Stimulated activated effector memory CD8-positive, alpha-beta T cell treated with anti-CD3 and anti-CD28 coated beads, Interleukin-12 subunit alpha, Interleukin-12 subunit beta, amount 100 ng/mL, for 72 hours (primary cell): ENCODE measurements around the gene TCF3.
"Not testable (repeated sequence)": the region's sequence is repeated elsewhere in the genome, so short reads cannot be mapped to it uniquely, and the experiment has no call there.

Source experiments
- ATAC-seq: fragments of 150-1000 bp; cut with Tn5 transposase; 2 replicates; pipeline ENCODE4 v1.10.0; 2021
- DNase-seq, 2 donors: peaks; one replicate each; pipeline ENCODE4 v3.0.0; 2021 to 2022; ENCODE audit warnings: low spot score in 2 of 2
- H3K27ac Mint-ChIP-seq: one replicate; pipeline ENCODE4 v1.8.0; 2022; ENCODE audit warnings: mild to moderate bottlenecking, mixed read lengths
- H3K36me3 Mint-ChIP-seq: one replicate; pipeline ENCODE4 v1.8.0; 2022; ENCODE audit warnings: mild to moderate bottlenecking, mixed read lengths
- H3K4me1 Mint-ChIP-seq: one replicate; pipeline ENCODE4 v1.8.0; 2022; ENCODE audit warnings: mixed read lengths
- H3K4me3 Mint-ChIP-seq: one replicate; pipeline ENCODE4 v1.8.0; 2022; ENCODE audit warnings: mild to moderate bottlenecking, mixed read lengths
- H3K9me3 Mint-ChIP-seq: one replicate; pipeline ENCODE4 v1.8.0; 2022; ENCODE audit warnings: mixed read lengths

The TCF3 gene

GRCh38 chr19:1676351-1677266 lies 24.2 kb upstream of the TCF3 start:
- H3K27ac Mint-ChIP-seq = no peak overlapping the region
- no peaks in the 10 kb centered on the region for H3K36me3 Mint-ChIP-seq
- no peak for DNase-seq
- no peaks in the 10 kb centered on the region for H3K9me3 Mint-ChIP-seq
- no peak for ATAC-seq
- H3K4me3 Mint-ChIP-seq = no peak overlapping the region
- peaks cover 5% of the 10 kb centered on the region for H3K4me1 Mint-ChIP-seq

- Mint-ChIP-seq H3K36me3 (no peaks in the 10 kb centered on the region), H3K4me3 (no peak overlapping the region), H3K4me1 (peaks cover 5% of the 10 kb centered on the region), H3K9me3 (no peaks in the 10 kb centered on the region), H3K27ac (no peak overlapping the region)
- no peak for ATAC-seq
- no peak for DNase-seq
Measured at GRCh38 chr19:1675633-1676350, 23.4 kb upstream of the TCF3 start.

GRCh38 chr19:1674293-1674679 lies 21.9 kb upstream of the TCF3 start:
- H3K36me3 Mint-ChIP-seq = no peaks in the 10 kb centered on the region
- peaks cover 6% of the 10 kb centered on the region for H3K4me1 Mint-ChIP-seq
- H3K4me3 Mint-ChIP-seq = no peak overlapping the region
- H3K9me3 Mint-ChIP-seq = no peaks in the 10 kb centered on the region
- H3K27ac Mint-ChIP-seq = no peak overlapping the region
- ATAC-seq (no peak), DNase-seq (no peak)

- Mint-ChIP-seq H3K9me3 (no peaks in the 10 kb centered on the region), H3K27ac (no peak overlapping the region), H3K4me3 (no peak overlapping the region), H3K36me3 (no peaks in the 10 kb centered on the region), H3K4me1 (peaks cover 11% of the 10 kb centered on the region)
- no peak for ATAC-seq
- DNase-seq = no peak
Measured at GRCh38 chr19:1673645-1674292, 21.4 kb upstream of the TCF3 start.

GRCh38 chr19:1672769-1673644 lies 20.6 kb upstream of the TCF3 start:
- peak overlapping the region; percentile 34 for H3K4me3 Mint-ChIP-seq
- H3K36me3 Mint-ChIP-seq = no peaks in the 10 kb centered on the region
- DNase-seq (no peak), ATAC-seq (no peak)
- H3K9me3 Mint-ChIP-seq = no peaks in the 10 kb centered on the region
- no peak overlapping the region for H3K27ac Mint-ChIP-seq
- H3K4me1 Mint-ChIP-seq = peaks cover 19% of the 10 kb centered on the region

- Mint-ChIP-seq H3K4me1 (peaks cover 23% of the 10 kb centered on the region), H3K27ac (no peak overlapping the region), H3K9me3 (no peaks in the 10 kb centered on the region), H3K4me3 (peak overlapping the region; percentile 34), H3K36me3 (no peaks in the 10 kb centered on the region)
- ATAC-seq (peak; percentile 66), DNase-seq (peak; percentile 59 to 80)
Measured at GRCh38 chr19:1672038-1672768, 19.8 kb upstream of the TCF3 start.

- H3K4me3 Mint-ChIP-seq = peak overlapping the region; percentile 34
- no peaks in the 10 kb centered on the region for H3K9me3 Mint-ChIP-seq
- peaks cover 23% of the 10 kb centered on the region for H3K4me1 Mint-ChIP-seq
- ATAC-seq (peak; percentile 47), DNase-seq (no peak)
- H3K36me3 Mint-ChIP-seq = no peaks in the 10 kb centered on the region
- no peak overlapping the region for H3K27ac Mint-ChIP-seq
Measured at GRCh38 chr19:1671716-1672037, 19.3 kb upstream of the TCF3 start.

- ATAC-seq, H3K27ac Mint-ChIP-seq, H3K4me3 Mint-ChIP-seq, H3K9me3 Mint-ChIP-seq, H3K36me3 Mint-ChIP-seq, DNase-seq: not testable (repeated sequence)
- H3K4me1 Mint-ChIP-seq = peaks cover 23% of the 10 kb centered on the region
Measured at GRCh38 chr19:1670747-1671146, 18.3 kb upstream of the TCF3 start.

- DNase-seq (no peak), ATAC-seq (peak; percentile 45)
- Mint-ChIP-seq H3K27ac (no peak overlapping the region), H3K36me3 (no peaks in the 10 kb centered on the region), H3K4me1 (peaks cover 27% of the 10 kb centered on the region), H3K4me3 (peak overlapping the region; percentile 9), H3K9me3 (no peaks in the 10 kb centered on the region)
Measured at GRCh38 chr19:1668486-1669270, 16.3 kb upstream of the TCF3 start.

GRCh38 chr19:1668048-1668485 lies 15.7 kb upstream of the TCF3 start:
- H3K9me3 Mint-ChIP-seq = no peaks in the 10 kb centered on the region
- H3K27ac Mint-ChIP-seq = no peak overlapping the region
- DNase-seq = no peak
- ATAC-seq = no peak
- peak overlapping the region; percentile 9 for H3K4me3 Mint-ChIP-seq
- peaks cover 24% of the 10 kb centered on the region for H3K4me1 Mint-ChIP-seq
- H3K36me3 Mint-ChIP-seq = no peaks in the 10 kb centered on the region

- Mint-ChIP-seq H3K4me1 (peaks cover 24% of the 10 kb centered on the region), H3K36me3 (no peaks in the 10 kb centered on the region), H3K9me3 (no peaks in the 10 kb centered on the region), H3K27ac (no peak overlapping the region), H3K4me3 (no peak overlapping the region)
- DNase-seq (no peak), ATAC-seq (no peak)
Measured at GRCh38 chr19:1665565-1666047, 13.2 kb upstream of the TCF3 start.

- Mint-ChIP-seq H3K4me3 (peak overlapping the region; percentile 8), H3K4me1 (peaks cover 18% of the 10 kb centered on the region), H3K36me3 (no peaks in the 10 kb centered on the region), H3K9me3 (no peaks in the 10 kb centered on the region), H3K27ac (no peak overlapping the region)
- ATAC-seq = peak; percentile 74
- DNase-seq = no peak
Measured at GRCh38 chr19:1663852-1664251, 11.4 kb upstream of the TCF3 start.

GRCh38 chr19:1663227-1663626 lies 10.8 kb upstream of the TCF3 start:
- H3K4me3 Mint-ChIP-seq, DNase-seq, ATAC-seq, H3K9me3 Mint-ChIP-seq, H3K36me3 Mint-ChIP-seq, H3K27ac Mint-ChIP-seq: not testable (repeated sequence)
- peaks cover 12% of the 10 kb centered on the region for H3K4me1 Mint-ChIP-seq
